NCI-H2029 treated with DMSO at 0.1 percent for 48 hours (cell line): ENCODE results near the gene ELP4.
"Not testable (repeated sequence)": the region's sequence is repeated elsewhere in the genome, so short reads cannot be mapped to it uniquely, and the experiment has no call there.

Source experiments
- DNase-seq: peaks from one replicate; lab custom pipeline; 2025; lab: John Stamatoyannopoulos, UW

ELP4 gene

GRCh38 chr11:31542862-31543261 lies 33.3 kb downstream of the ELP4 start:
- no peak for DNase-seq

DNA sequence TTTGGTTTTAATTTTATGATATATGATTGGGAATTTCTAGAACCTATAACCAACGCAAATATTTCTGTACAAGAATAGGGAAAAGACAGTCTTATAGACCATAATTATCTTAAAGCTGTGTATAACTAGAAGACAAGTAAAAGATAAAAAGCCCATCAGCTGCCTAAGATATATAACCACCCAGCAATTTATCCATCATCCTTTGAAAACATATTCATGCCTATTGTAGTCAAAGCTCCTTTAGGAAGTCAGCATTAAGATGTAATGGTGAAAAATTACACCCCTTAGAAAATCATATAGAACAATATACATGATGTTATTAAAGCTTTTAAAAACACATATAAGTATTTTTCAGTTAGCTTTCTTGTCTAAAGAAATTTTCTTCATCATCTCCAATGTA lies 46.4 kb downstream of the ELP4 start:
- no peak for DNase-seq

DNA sequence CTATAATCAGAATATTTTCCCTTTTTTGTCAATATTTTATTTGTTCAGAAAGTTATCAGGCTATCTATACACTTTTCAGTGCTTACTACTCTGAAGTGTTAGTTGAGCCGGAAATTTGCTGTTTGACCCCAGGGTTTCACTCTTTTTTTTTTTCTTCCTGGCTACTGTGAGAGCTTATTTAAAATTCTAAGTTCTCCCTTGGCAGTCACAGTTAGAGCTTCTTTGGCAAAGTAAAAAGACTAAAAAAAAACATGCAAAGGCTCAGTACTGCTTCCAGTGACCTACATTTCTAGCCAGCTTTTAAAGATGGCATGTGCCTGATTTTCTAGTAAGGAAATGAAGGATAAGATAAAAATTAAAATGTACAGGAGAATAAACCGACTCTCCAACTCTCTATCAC lies 48.4 kb downstream of the ELP4 start:
- no peak for DNase-seq

- DNase-seq = no peak
These were observed 51.4 kb downstream of the ELP4 start for GRCh38 chr11:31560842-31561476.

- not testable (repeated sequence) for DNase-seq
These were observed 55.0 kb downstream of the ELP4 start for GRCh38 chr11:31564517-31564916.

GRCh38 chr11:31574133-31574532 lies 64.6 kb downstream of the ELP4 start:
- not testable (repeated sequence) for DNase-seq

DNA sequence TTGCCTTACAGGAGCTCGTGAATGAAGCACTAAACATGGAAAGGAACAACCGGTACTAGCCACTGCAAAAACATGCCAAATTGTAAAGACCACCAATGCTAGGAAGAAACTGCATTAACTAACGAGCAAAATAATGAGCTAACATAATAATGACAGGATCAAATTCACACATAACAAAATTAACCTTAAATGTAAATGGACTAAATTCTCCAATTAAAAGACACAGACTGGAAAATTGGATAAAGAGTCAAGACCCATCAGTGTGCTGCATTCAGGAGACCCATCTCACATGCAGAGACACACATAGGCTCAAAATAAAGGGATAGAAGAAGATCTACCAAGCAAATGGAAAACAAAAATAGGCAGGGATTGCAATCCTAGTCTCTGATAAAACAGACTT lies 66.2 kb downstream of the ELP4 start:
- not testable (repeated sequence) for DNase-seq

- not testable (repeated sequence) for DNase-seq
These were observed 69.8 kb downstream of the ELP4 start for GRCh38 chr11:31579412-31579811.

DNA sequence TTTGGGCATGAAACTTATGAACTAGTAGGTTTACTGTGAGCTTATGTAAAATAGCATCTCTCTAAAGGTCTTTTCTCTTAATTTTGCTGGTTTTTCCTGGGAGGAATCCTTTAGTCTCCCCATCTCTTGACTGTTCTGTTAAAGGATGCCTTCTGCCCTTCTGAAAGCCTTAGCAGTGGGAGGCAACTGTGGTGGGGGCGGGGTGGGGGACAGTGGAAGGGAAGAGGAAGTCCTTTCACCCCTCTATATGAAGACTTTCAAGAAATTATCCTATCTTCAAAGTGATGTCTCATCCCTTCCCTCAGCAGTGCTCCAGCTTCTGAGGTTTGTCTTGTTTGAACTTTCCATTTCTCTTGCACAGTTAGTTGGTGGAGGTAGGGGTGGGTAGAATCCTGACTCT lies 73.1 kb downstream of the ELP4 start:
- DNase-seq = no peak

DNA sequence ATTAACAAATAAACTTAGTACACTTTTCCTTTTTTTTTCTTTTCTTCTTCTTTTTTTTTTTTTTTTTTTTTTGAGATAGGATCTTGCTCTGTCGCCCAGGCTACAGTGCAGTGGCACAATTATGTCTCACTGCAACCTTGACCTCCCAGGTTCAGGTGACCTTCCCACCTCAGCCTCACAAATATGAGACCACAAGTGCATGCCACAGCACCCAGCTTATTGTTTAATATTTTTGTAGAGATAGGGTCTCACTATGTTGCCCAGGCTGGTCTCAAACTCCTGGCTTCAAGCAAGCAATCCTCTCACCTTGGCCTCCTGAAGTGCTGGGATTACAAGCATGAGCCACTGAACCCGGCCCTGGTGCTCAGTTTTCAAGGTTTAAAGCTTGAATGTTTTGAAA lies 88.9 kb downstream of the ELP4 start:
- DNase-seq = no peak

GRCh38 chr11:31601635-31602282 lies 92.2 kb downstream of the ELP4 start:
- DNase-seq = no peak

DNA sequence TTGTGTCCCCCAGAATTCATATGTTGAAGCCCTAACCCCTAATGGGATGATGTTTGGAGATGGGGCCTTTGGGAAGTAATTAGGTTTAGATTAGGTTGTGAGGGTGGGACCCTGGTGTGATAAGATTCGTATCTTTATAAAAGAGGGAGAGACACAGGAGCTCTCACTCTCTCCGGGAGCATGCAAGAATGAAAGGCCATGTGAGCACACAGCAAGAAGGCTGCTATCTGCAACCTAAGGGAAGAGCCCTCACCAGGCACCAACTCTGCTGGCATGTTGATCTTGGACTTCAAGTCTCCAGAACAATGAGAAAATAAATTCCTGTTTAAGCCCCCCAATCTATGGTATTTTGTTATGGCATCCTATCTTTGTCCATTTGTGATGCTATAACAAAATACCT lies 97.3 kb downstream of the ELP4 start:
- no peak for DNase-seq

DNA sequence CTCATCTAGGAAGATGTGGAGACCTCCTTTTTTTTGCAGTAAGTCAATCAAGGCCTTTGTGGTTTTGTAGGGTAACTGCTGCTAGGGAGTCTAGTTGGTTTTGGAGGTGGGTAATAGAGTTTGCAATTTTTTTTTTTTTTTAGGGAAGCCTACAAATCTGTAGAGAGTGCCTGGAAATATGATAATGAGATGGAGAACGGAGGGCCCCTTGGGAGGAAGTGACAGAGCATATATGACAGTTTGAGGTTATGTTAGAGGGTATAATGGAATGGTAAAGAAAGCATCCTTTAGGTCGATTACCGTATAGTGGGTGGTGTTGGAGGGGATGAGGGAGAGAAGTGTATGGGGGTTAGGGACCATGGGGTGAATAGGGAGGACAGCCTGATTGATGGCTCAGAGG lies 98.3 kb downstream of the ELP4 start:
- no peak for DNase-seq

DNA sequence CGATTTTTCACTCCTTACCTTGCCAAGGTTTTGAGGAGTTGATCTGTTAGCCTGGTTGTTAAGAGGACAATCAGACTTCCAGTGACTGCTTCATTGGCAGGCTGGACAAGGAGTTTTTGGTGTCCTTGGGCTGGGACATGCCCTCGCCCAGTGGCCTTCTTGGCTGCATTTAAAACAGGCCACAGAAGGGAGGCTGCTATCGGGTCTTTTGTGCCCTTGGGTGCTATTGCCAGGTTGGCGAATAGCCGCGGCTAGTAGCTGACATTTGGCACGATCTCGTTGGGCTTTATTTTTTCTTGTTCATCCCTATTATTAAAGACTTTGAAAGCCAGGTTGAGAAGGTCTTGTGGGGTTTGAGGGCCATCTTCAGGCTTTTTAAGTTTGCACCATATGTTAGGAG lies 99.4 kb downstream of the ELP4 start:
- no peak for DNase-seq

- DNase-seq = no peak
These were observed 101.0 kb downstream of the ELP4 start for GRCh38 chr11:31610544-31610943.

DNA sequence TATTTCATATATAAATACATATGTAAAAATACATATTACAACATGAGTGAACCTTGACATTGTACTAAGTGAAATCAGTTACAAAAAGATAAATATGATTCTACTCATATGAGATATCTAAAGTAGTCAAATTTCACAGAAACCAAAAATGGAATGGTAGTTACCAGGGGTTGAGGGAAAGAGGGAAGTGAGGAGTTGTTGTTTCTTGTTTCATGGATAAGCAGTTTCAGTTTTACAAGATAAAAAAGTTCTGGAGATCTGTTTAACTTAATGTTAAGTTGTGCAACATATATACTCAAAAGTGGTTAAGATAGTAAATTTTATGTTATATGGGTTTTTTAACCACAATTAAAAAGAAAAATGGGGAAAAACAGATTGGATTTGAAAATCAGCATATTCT lies 107.7 kb downstream of the ELP4 start:
- no peak for DNase-seq

- DNase-seq = no peak
These were observed 110.4 kb downstream of the ELP4 start for GRCh38 chr11:31619980-31620379.

GRCh38 chr11:31620434-31620833 lies 110.9 kb downstream of the ELP4 start:
- no peak for DNase-seq

- no peak for DNase-seq
These were observed 116.3 kb downstream of the ELP4 start for GRCh38 chr11:31625868-31626267.

GRCh38 chr11:31628111-31628510 lies 118.5 kb downstream of the ELP4 start:
- DNase-seq = no peak

DNA sequence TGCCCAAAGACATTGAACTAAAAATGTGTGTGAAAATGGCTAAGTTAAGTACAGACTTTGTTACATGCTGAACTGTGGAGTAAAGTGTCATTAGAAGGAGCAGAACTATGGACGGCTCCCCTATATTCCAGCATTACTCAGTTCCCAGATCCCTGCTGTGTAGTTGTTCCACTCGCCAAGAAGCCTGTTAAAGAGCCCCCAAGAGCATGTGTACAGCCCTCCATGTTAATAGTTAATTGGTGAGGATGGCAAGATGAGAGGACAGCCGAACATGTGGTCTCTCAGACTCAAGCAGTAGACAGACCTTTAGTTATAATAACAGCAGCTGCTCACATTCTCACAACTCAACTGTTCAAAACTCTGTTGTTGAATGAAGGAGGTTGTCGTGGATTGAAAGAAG lies 127.4 kb downstream of the ELP4 start:
- no peak for DNase-seq

DNA sequence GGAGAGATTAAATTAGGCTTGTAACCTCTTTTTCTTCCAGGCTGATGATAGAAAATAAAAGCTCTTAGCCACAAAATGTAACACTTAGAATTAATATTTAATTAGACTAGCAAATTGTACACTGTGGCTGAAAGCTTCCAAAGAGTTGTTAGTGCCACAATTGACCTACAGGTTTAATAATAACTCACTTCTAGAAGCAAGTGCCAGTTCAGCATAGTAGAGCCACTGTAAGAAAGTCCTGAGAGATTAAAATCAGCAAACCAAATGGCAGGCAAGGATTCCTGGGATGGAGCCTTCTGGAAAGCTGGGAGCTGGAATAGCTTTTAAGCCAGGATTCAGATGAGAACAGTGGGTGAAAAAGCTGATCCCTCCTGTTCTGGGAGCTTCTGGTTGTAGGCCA lies 131.0 kb downstream of the ELP4 start:
- no peak for DNase-seq

DNA sequence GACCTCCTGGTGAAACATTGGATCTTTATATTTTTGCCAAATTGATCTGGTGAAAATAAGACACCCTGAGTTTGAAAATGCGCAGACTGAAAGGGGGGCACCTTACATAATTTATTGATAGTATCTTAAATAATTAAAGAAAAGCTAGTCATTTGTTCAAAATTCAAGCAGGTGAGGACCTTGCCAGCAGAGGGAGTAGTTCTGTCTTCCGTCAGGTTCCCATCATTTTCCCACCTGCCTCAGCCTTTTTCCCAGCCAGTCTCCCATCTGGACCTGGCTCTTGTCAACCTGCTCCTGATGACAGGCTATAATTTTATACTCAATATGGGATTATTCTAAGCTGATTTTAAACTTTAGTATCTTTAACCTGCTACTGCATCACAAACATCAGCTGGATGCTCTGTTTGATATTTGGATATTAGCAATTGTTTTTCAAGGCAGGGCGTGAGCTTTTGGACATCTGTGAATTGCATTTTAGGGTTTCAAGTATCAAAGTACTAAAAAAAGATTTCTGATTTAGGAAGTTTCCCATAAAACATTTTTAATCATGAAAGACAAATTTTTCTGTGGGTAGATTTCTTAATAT lies 132.0 kb downstream of the ELP4 start:
- peak; percentile 18 for DNase-seq

DNA sequence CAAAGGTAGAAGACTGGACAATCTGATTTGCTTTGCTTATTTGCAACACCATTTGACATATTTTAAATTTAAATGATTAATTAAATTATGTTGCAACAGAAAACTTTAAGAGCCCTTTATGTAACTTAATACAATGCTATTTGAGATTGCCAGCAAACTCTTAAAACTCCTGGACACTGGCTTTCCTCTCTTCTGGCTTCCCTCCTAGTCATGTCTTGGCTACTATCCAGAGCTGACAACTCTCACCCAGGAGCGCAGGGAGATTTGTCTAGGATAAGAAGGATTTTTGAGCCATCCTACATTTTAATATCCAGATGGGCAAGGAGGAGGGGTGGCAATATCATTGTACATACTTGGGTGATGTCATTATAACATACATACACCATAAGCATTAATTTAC lies 134.3 kb downstream of the ELP4 start:
- DNase-seq = no peak
